Body of pancreas (tissue), 4 donors: ENCODE results near the gene DCAF11. TPM values are rescaled to one million over a fixed set of nuclear protein-coding genes. Genes with fewer than 3 reads are reported as not detected.

Experiments
- ATAC-seq: fragments of 150-250 bp; one replicate; pipeline ENCODE4 v1.9.1; 2016
- DNase-seq, 4 donors: peaks; one replicate each; pipeline ENCODE4 v3.0.0-alpha.2; 2019
- H3K27ac ChIP-seq, 4 donors: fragments of 200-600 bp; sonication (generic); 1 replicate in 3 of 4; 2 replicates in 1 of 4; pipeline versions ENCODE4 v1.5.1 to v1.6.1; 2016 to 2019; ENCODE audit warnings: mild to moderate bottlenecking in 1 of 4, mixed read lengths in 1 of 4, moderate library complexity in 1 of 4
- H3K27me3 ChIP-seq, 2 donors: fragments of 200-600 bp; sonication (generic); one replicate each; pipeline ENCODE4 v1.6.0; 2016; ENCODE audit warnings: mild to moderate bottlenecking in 1 of 2
- H3K36me3 ChIP-seq, 2 donors: fragments of 200-600 bp; sonication (generic); replicated peaks in 1 of 2; 2 replicates each; pipeline ENCODE4 v1.5.1; 2016; ENCODE audit warnings: low read depth in 2 of 2; ENCODE audit not compliant: insufficient read depth in 1 of 2
- H3K4me1 ChIP-seq: fragments of 200-600 bp; sonication (generic); one replicate; pipeline ENCODE4 v1.6.0; 2016
- H3K4me3 ChIP-seq, 2 donors: fragments of 200-600 bp; sonication (generic); 1 replicate in 1 of 2; 2 replicates in 1 of 2; pipeline ENCODE4 v1.5.1; 2016 to 2019
- H3K9me3 ChIP-seq, 3 donors: fragments of 200-600 bp; sonication (generic); 1 replicate in 2 of 3; 2 replicates in 1 of 3; pipeline ENCODE4 v1.5.1; 2016
- POLR2A ChIP-seq, 3 donors: fragments of 450-650 bp; IDR thresholded peaks; one replicate each; pipeline ENCODE4 v1.6.1; 2016; ENCODE audit warnings: antibody characterized with exemption in 3 of 3, mild to moderate bottlenecking in 2 of 3
- WGBS, 2 donors: methylation state at CpG; one replicate each; pipeline ENCODE4 v1.1.5; 2017; 5-methylcytosine and 5-hydroxymethylcytosine counted together
- intact Hi-C: fragments of 100-400 bp; cut with DNase I; formaldehyde crosslinking; loops from one replicate; pipeline ENCODE4 v1.15.1; 2023
- total RNA-seq, 2 donors: library from RNA; depleted of rRNA; stranded (reverse); fragments of >200 nt; gene quantifications; one replicate each; pipeline ENCODE4 v1.1.0, GENCODE V29; 2016
- TF ChIP-seq, protein P1 (sequence below), 7 experiments: fragments of 450-650 bp in 4 of 7; fragments of 200-600 bp in 3 of 7; sonication (generic) in 3 of 7; IDR thresholded peaks; one replicate each; pipeline ENCODE4 v1.5.1; 2016 to 2019; ENCODE audit warnings: antibody characterized with exemption in 7 of 7

DCAF11 gene
- total RNA-seq, 2 donors from 2014 or later: 77.1 to 128 TPM

DNA sequence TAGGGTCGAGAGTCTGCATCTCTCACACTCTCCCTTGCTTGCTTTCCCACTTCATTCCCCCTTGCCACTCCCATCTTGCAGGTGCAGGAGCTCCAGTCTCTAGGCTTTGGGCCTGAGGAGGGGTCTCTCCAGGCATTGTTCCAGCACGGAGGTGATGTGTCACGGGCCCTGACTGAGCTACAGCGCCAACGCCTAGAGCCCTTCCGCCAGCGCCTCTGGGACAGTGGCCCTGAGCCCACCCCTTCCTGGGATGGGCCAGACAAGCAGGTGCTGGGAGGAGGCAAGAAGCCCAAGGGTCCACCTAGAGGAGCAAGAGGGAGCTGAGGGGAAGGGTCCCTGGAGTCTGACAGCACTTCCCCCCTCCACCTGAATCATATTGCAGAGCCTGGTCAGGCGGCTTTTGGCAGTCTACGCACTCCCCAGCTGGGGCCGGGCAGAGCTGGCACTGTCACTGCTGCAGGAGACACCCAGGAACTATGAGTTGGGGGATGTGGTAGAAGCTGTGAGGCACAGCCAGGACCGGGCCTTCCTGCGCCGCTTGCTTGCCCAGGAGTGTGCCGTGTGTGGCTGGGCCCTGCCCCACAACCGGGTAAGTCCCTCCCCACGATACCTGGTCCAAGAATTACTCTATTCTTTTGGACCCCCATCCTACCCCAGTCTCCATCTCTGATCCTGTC lies 37.0 kb downstream of the DCAF11 start:
- Histone ChIP-seq H3K9me3 (no peaks in the 10 kb centered on the region), H3K36me3 (peaks cover 0 to 29% of the 10 kb centered on the region in 2 donors), H3K4me3 (no peak overlapping the region), H3K27me3 (no peaks in the 10 kb centered on the region), H3K4me1 (peaks cover 18% of the 10 kb centered on the region), H3K27ac (no peak overlapping the region)
- no peak for DNase-seq
- intact Hi-C loops: no loop called here
- no peak for ATAC-seq
- 94 to 95% methylated on average over 6 to 16 of the region's 16 CpGs for WGBS, 2 donors
- TF ChIP-seq, protein P1, sequence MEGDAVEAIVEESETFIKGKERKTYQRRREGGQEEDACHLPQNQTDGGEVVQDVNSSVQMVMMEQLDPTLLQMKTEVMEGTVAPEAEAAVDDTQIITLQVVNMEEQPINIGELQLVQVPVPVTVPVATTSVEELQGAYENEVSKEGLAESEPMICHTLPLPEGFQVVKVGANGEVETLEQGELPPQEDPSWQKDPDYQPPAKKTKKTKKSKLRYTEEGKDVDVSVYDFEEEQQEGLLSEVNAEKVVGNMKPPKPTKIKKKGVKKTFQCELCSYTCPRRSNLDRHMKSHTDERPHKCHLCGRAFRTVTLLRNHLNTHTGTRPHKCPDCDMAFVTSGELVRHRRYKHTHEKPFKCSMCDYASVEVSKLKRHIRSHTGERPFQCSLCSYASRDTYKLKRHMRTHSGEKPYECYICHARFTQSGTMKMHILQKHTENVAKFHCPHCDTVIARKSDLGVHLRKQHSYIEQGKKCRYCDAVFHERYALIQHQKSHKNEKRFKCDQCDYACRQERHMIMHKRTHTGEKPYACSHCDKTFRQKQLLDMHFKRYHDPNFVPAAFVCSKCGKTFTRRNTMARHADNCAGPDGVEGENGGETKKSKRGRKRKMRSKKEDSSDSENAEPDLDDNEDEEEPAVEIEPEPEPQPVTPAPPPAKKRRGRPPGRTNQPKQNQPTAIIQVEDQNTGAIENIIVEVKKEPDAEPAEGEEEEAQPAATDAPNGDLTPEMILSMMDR (IDR thresholded peaks at IDR 0.05): no peak
- TF ChIP-seq POLR2A (IDR thresholded peaks at IDR 0.05): no peak

DNA sequence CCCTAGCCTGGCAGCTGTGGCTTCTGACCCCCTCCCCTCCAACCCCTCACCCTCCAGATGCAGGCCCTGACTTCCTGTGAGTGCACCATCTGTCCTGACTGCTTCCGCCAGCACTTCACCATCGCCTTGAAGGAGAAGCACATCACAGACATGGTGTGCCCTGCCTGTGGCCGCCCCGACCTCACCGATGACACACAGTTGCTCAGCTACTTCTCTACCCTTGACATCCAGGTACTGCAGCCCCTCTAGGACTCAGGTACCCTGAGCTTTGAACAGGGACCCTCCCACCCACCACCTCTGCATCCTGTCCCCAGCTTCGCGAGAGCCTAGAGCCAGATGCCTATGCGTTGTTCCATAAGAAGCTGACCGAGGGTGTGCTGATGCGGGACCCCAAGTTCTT lies 40.5 kb downstream of the DCAF11 start:
- Histone ChIP-seq H3K4me1 (peaks cover 5% of the 10 kb centered on the region), H3K4me3 (no peak overlapping the region), H3K27me3 (no peaks in the 10 kb centered on the region), H3K27ac (no peak overlapping the region), H3K36me3 (peaks cover 6 to 36% of the 10 kb centered on the region in 2 donors), H3K9me3 (no peaks in the 10 kb centered on the region)
- DNase-seq (no peak), ATAC-seq (no peak)
- TF ChIP-seq, protein P1 (IDR thresholded peaks at IDR 0.05): no peak
- no peak for TF ChIP-seq POLR2A (IDR thresholded peaks at IDR 0.05)
- intact Hi-C loops: no loop called here
- 89 to 95% methylated on average over 9 to 10 of the region's 10 CpGs for WGBS, 2 donors

DNA sequence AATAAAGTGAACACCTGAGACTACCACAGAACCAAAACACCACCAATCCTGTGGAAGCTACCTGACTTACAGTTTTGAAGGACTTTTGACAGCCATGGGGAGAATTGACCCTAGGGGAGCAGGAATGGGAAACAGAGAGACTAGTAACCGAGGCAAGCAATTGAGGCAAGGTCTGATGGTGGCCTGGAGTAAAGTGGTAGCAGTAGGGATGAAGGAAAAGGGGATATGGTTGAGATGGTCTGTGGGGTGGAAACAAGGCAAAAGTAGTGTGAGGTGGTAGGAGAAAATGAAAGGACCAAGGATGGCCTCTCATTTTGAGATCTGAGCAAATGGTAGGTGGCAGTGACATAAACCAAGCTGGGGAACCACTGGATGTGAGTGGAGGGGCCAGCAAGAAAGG lies 42.3 kb downstream of the DCAF11 start:
- Histone ChIP-seq H3K4me1 (peaks cover 18% of the 10 kb centered on the region), H3K36me3 (peaks cover 6 to 26% of the 10 kb centered on the region in 2 donors), H3K27ac (no peak overlapping the region), H3K27me3 (no peaks in the 10 kb centered on the region), H3K4me3 (no peak overlapping the region), H3K9me3 (no peaks in the 10 kb centered on the region)
- no peak for TF ChIP-seq POLR2A (IDR thresholded peaks at IDR 0.05)
- TF ChIP-seq, protein P1 (IDR thresholded peaks at IDR 0.05): no peak
- intact Hi-C loops: no loop called here
- DNase-seq (no peak), ATAC-seq (no peak)
- 89 to 95% methylated on average over 1 of the region's 1 CpG for WGBS, 2 donors

DNA sequence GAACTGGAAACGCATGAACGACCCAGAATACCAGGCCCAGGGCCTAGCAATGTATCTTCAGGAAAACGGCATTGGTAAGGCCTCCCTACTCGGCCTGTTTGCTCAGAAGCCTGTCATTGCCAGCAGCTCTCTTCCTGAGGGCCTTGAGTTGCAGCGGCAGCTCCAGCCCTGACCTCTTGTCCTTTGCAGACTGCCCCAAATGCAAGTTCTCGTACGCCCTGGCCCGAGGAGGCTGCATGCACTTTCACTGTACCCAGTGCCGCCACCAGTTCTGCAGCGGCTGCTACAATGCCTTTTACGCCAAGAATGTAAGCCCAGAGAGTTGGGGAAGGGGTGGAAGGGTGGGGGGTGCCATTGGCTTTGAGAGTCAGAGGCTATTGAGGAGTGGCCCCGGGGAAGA lies 42.8 kb downstream of the DCAF11 start:
- Histone ChIP-seq H3K4me3 (no peak overlapping the region), H3K36me3 (peaks cover 6 to 25% of the 10 kb centered on the region in 2 donors), H3K9me3 (no peaks in the 10 kb centered on the region), H3K27ac (no peak overlapping the region), H3K4me1 (peaks cover 23% of the 10 kb centered on the region), H3K27me3 (no peaks in the 10 kb centered on the region)
- intact Hi-C loops: no loop called here
- DNase-seq: no peak
- ATAC-seq: no peak
- 91 to 94% methylated on average over 12 of the region's 12 CpGs for WGBS, 2 donors
- TF ChIP-seq, protein P1 (IDR thresholded peaks at IDR 0.05): no peak
- TF ChIP-seq POLR2A (IDR thresholded peaks at IDR 0.05): no peak
